GM19035 (cell line): Measurements from ENCODE around the gene PELI2.

ENCODE experiments used
- ATAC-seq: cut with Tn5 transposase; IDR thresholded peaks from one replicate; pipeline ENCODE4 v1.9.1; 2021; ENCODE audit not compliant: unreplicated experiment

Gene PELI2

GRCh38 chr14:56199982-56200577 lies 81.9 kb downstream of the PELI2 start:
- ATAC-seq: peak; percentile 48

- no peak for ATAC-seq
These were observed 84.0 kb downstream of the PELI2 start for GRCh38 chr14:56202256-56202655.

- ATAC-seq: no peak
These were observed 87.7 kb downstream of the PELI2 start for GRCh38 chr14:56205881-56206280.

GRCh38 chr14:56206596-56206995 lies 88.4 kb downstream of the PELI2 start:
- no peak for ATAC-seq

GRCh38 chr14:56207626-56208292 lies 89.5 kb downstream of the PELI2 start:
- no peak for ATAC-seq

GRCh38 chr14:56208520-56208919 lies 90.3 kb downstream of the PELI2 start:
- ATAC-seq: no peak

GRCh38 chr14:56210571-56210970 lies 92.4 kb downstream of the PELI2 start:
- ATAC-seq: no peak

GRCh38 chr14:56211084-56211483 lies 92.9 kb downstream of the PELI2 start:
- no peak for ATAC-seq

- ATAC-seq: no peak
These were observed 93.6 kb downstream of the PELI2 start for GRCh38 chr14:56211844-56212243.

GRCh38 chr14:56212521-56212920 lies 94.3 kb downstream of the PELI2 start:
- no peak for ATAC-seq

GRCh38 chr14:56213306-56213705 lies 95.1 kb downstream of the PELI2 start:
- no peak for ATAC-seq

- ATAC-seq: no peak
These were observed 97.0 kb downstream of the PELI2 start for GRCh38 chr14:56215180-56215579.

- no peak for ATAC-seq
These were observed 98.6 kb downstream of the PELI2 start for GRCh38 chr14:56216626-56217379.

GRCh38 chr14:56217380-56218045 lies 99.3 kb downstream of the PELI2 start:
- ATAC-seq: no peak

- ATAC-seq: no peak
These were observed 101.6 kb downstream of the PELI2 start for GRCh38 chr14:56219666-56220413.

GRCh38 chr14:56221382-56222128 lies 103.3 kb downstream of the PELI2 start:
- ATAC-seq: no peak

GRCh38 chr14:56224229-56224628 lies 106.0 kb downstream of the PELI2 start:
- ATAC-seq: no peak

- ATAC-seq: no peak
These were observed 106.8 kb downstream of the PELI2 start for GRCh38 chr14:56224691-56225681.

GRCh38 chr14:56235388-56235787 lies 117.2 kb downstream of the PELI2 start:
- ATAC-seq: no peak
